Stomach smooth muscle (tissue), 2 donors: Measurements from ENCODE around the gene ACP2.

Experiments
- H3K27ac ChIP-seq: one replicate; pipeline ENCODE4 v1.7.0; 2013; ENCODE audit warnings: mild to moderate bottlenecking, low read length, inconsistent platforms
- H3K27me3 ChIP-seq, 2 donors: one replicate each; pipeline ENCODE4 v1.7.0; 2013; ENCODE audit warnings: low read length in 2 of 2; ENCODE audit not compliant: insufficient read depth in 2 of 2, control insufficient read depth in 1 of 2
- H3K36me3 ChIP-seq, 2 donors: one replicate each; pipeline ENCODE4 v1.7.0; 2013; ENCODE audit warnings: low read length in 2 of 2; ENCODE audit not compliant: control insufficient read depth in 2 of 2, insufficient read depth in 2 of 2
- H3K4me1 ChIP-seq: one replicate; pipeline ENCODE4 v1.7.0; 2013; ENCODE audit warnings: low read length; ENCODE audit not compliant: control insufficient read depth, insufficient read depth
- H3K4me3 ChIP-seq, 2 donors: one replicate each; pipeline ENCODE4 v1.7.0; 2013; ENCODE audit warnings: low read length in 2 of 2
- H3K9ac ChIP-seq, 2 donors: one replicate each; pipeline ENCODE4 v1.7.0; 2013; ENCODE audit warnings: low read length in 2 of 2, mild to moderate bottlenecking in 1 of 2
- H3K9me3 ChIP-seq, 2 donors: one replicate each; pipeline ENCODE4 v1.7.0; 2013; ENCODE audit warnings: low read length in 2 of 2; ENCODE audit not compliant: control insufficient read depth in 2 of 2
- donor health status: healthy.
- donor health status: Pancreatic carcinoma.

Gene ACP2, protein sequence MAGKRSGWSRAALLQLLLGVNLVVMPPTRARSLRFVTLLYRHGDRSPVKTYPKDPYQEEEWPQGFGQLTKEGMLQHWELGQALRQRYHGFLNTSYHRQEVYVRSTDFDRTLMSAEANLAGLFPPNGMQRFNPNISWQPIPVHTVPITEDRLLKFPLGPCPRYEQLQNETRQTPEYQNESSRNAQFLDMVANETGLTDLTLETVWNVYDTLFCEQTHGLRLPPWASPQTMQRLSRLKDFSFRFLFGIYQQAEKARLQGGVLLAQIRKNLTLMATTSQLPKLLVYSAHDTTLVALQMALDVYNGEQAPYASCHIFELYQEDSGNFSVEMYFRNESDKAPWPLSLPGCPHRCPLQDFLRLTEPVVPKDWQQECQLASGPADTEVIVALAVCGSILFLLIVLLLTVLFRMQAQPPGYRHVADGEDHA

GRCh38 chr11:47248664-47249377 lies at the start of gene ACP2:
Gene ACP2, minus strand, starts transcription at chr11:47248814. Its CDS starts 25 bp downstream, at chr11:47248789.
- H3K27me3 ChIP-seq, result no peaks in the 10 kb centered on the region
- H3K4me3 ChIP-seq, result peak within 1 kb of the TSS; percentile 96 to 100
- H3K27ac ChIP-seq, result peak within 1 kb of the TSS; percentile 85
- H3K36me3 ChIP-seq, result peaks cover 17 to 19% of the 10 kb centered on the region in 2 donors
- peaks cover 24% of the 10 kb centered on the region for H3K4me1 ChIP-seq
- H3K9me3 ChIP-seq, result no peaks in the 10 kb centered on the region
- H3K9ac ChIP-seq, result peak within 1 kb of the TSS; percentile 76 to 95

DNA sequence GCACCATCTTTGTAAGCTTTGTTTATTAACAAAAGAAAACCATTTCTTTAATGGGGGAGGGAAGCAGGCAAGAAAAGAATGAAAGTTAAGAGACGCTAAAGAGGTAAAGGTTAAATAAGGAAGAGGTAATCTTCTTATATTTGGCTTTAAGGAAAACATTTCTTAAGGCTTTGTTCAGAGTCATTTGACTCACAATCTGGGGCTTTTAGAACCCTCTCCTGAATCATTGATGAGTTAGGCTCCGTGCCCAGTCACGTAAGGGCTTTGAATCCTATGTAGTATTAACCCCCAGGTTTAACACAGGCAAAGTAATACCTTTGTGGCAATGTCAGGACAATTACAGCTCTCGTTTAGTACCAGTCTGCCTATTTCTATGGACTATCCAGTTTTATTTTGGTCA lies 47.4 kb upstream of the ACP2 start:
- Histone ChIP-seq H3K27ac (no peak overlapping the region), H3K4me3 (no peak overlapping the region), H3K27me3 (no peaks in the 10 kb centered on the region), H3K4me1 (no peaks in the 10 kb centered on the region), H3K9me3 (peaks cover 4 to 7% of the 10 kb centered on the region in 2 donors), H3K36me3 (peaks cover 55 to 57% of the 10 kb centered on the region in 2 donors), H3K9ac (no peak overlapping the region)

DNA sequence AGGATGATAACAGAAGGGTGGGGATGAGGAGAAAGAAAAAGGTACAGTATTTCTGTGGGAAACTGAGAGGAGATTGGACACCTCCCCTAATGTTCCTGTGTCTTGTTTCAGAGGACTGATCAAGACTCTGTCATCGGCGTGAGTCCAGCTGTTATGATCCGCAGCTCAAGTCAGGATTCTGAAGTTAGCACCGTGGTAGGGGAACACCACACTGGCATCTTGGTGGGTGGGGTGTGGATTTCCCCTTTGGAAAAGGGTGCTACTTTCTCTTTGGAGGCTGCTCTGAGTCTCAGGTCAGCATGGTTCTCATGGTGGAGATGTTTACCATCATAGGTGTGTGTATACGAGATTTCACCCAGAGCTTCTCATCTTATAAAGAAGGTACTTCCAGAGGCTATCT lies 46.8 kb upstream of the ACP2 start:
- no peaks in the 10 kb centered on the region for H3K4me1 ChIP-seq
- no peak overlapping the region for H3K27ac ChIP-seq
- H3K9me3 ChIP-seq, result peaks cover 4 to 7% of the 10 kb centered on the region in 2 donors
- no peak overlapping the region for H3K4me3 ChIP-seq
- peaks cover 61 to 64% of the 10 kb centered on the region in 2 donors for H3K36me3 ChIP-seq
- H3K9ac ChIP-seq, result no peak overlapping the region
- H3K27me3 ChIP-seq, result no peaks in the 10 kb centered on the region

DNA sequence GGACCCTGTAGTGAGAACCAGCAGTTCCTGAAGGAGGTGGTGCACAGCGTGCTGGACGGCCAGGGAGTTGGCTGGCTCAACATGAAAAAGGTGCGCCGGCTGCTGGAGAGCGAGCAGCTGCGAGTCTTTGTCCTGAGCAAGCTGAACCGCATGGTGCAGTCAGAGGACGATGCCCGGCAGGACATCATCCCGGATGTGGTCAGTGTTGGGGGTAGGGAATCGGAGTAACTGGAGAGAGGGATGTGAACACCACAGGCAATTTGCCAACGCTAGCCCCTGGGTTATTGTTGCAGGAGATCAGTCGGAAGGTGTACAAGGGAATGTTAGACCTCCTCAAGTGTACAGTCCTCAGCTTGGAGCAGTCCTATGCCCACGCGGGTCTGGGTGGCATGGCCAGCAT lies 41.2 kb upstream of the ACP2 start:
- Histone ChIP-seq H3K36me3 (peaks cover 72 to 75% of the 10 kb centered on the region in 2 donors), H3K4me1 (no peaks in the 10 kb centered on the region), H3K4me3 (no peak overlapping the region), H3K9ac (no peak overlapping the region), H3K27ac (no peak overlapping the region), H3K9me3 (no peaks in the 10 kb centered on the region), H3K27me3 (no peaks in the 10 kb centered on the region)

DNA sequence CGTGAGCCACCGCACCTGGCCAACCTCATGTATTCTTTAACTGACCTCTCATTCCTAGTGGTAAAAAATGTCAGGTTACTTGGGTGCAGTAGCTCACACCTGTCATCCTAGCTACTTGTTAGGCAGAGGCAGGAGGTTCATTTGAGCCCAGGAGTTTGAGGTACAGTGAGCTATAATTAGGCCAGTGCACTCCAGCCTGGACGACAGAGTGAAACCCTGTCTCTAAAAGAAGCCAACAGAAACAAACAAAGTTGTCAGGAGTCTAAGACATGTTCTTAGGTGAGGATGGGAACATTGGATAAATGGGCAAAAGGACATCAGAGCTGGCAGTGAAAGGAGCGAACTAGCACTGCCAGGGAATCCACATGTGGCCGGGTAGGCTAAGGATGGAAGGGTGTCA lies 39.5 kb upstream of the ACP2 start:
- no peak overlapping the region for H3K27ac ChIP-seq
- no peak overlapping the region for H3K9ac ChIP-seq
- no peak overlapping the region for H3K4me3 ChIP-seq
- no peaks in the 10 kb centered on the region for H3K27me3 ChIP-seq
- H3K36me3 ChIP-seq, result peaks cover 78 to 81% of the 10 kb centered on the region in 2 donors
- no peaks in the 10 kb centered on the region for H3K4me1 ChIP-seq
- H3K9me3 ChIP-seq, result no peaks in the 10 kb centered on the region

GRCh38 chr11:47285969-47286770 lies 37.6 kb upstream of the ACP2 start:
- no peak overlapping the region for H3K4me3 ChIP-seq
- H3K36me3 ChIP-seq, result peaks cover 77 to 78% of the 10 kb centered on the region in 2 donors
- H3K4me1 ChIP-seq, result no peaks in the 10 kb centered on the region

GRCh38 chr11:47284151-47284550 lies 35.5 kb upstream of the ACP2 start:
- H3K36me3 ChIP-seq, result peaks cover 63 to 67% of the 10 kb centered on the region in 2 donors
- no peaks in the 10 kb centered on the region for H3K27me3 ChIP-seq
- no peak overlapping the region for H3K4me3 ChIP-seq
- no peaks in the 10 kb centered on the region for H3K4me1 ChIP-seq
- no peak overlapping the region for H3K27ac ChIP-seq
- no peak overlapping the region for H3K9ac ChIP-seq
- no peaks in the 10 kb centered on the region for H3K9me3 ChIP-seq

More at GRCh38 chr11:47285969-47286770, 37.6 kb upstream of the ACP2 start:
- no peak overlapping the region for H3K27ac ChIP-seq
- H3K27me3 ChIP-seq, result no peaks in the 10 kb centered on the region
- no peak overlapping the region for H3K9ac ChIP-seq
- H3K9me3 ChIP-seq, result no peaks in the 10 kb centered on the region

DNA sequence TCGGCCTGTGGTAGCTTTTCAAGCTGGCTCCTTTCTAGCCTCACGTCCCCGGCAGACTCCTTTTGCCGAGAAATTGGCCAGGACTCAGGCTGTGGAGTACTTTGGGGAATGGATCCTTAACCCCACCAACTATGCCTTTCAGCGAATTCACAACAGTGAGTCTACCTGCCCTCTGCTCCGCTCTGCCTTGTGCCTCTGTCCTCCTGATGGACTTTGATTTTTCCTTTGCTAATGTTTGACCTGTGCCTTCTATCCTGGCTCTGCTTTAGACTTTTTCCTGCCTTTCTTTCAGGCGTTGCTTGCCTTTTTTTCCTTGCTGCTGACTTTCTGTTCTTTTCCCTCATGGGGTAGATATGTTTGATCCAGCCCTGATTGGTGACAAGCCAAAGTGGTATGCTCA lies 33.8 kb upstream of the ACP2 start:
- Histone ChIP-seq H3K9me3 (no peaks in the 10 kb centered on the region), H3K4me3 (no peak overlapping the region), H3K9ac (no peak overlapping the region), H3K27ac (no peak overlapping the region), H3K36me3 (peaks cover 64 to 65% of the 10 kb centered on the region in 2 donors), H3K27me3 (no peaks in the 10 kb centered on the region), H3K4me1 (no peaks in the 10 kb centered on the region)

DNA sequence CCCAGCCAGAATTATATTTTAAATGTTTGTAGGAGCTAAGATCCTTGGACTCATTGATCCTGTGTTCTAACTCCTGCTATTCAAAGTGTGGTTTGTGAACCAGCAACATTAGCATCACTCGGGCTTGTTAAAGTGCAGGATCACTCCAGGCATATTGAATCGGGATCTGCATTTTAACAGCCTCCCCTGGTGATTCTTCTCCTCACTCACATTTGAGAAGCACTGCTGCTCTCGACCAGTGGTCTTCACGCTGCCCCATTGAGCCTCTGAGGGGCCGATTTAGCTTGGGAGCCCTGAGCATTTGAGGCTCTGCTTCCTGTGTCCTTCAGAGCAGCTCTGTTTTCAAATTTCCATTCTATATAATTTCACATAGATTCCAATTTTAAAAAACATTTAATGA lies 32.2 kb upstream of the ACP2 start:
- Histone ChIP-seq H3K4me1 (no peaks in the 10 kb centered on the region), H3K27me3 (no peaks in the 10 kb centered on the region), H3K9ac (no peak overlapping the region), H3K36me3 (peaks cover 66 to 70% of the 10 kb centered on the region in 2 donors), H3K4me3 (no peak overlapping the region), H3K9me3 (no peaks in the 10 kb centered on the region), H3K27ac (no peak overlapping the region)

DNA sequence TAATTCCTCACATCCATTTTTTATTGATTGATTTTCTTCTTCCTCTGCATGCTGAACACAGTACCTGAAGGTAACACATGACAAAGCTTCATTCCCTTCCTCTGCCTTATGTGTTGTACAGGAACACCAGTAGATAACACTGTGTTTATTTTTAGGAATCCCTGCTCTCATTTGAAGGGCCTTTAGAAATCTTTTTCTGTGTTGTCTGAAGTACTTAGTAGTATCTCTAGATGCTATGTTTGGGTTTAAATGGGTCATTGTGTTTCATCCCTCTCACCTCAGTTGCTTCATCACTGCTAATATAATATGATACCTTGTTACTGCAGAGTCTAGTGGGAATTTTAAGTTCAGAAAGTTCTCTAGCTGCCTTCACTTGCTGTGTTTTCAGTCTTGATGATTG lies 31.5 kb upstream of the ACP2 start:
- Histone ChIP-seq H3K9me3 (no peaks in the 10 kb centered on the region), H3K4me3 (no peak overlapping the region), H3K36me3 (peaks cover 63 to 68% of the 10 kb centered on the region in 2 donors), H3K27ac (no peak overlapping the region), H3K27me3 (no peaks in the 10 kb centered on the region), H3K4me1 (no peaks in the 10 kb centered on the region), H3K9ac (no peak overlapping the region)
